Left renal cortex interstitium (tissue), 4 donors: ENCODE measurements around the gene ADCY2. TPM values are rescaled to one million over a fixed set of nuclear protein-coding genes. Genes with fewer than 3 reads are reported as not detected.

Source experiments
- DNase-seq, 4 donors: peaks; one replicate each; pipeline ENCODE4 v3.0.0-alpha.2; 2013; ENCODE audit warnings: low read depth in 4 of 4, low spot score in 2 of 4, missing footprints in 1 of 4
- polyA plus RNA-seq, 4 donors: library from polyadenylated mRNA; unstranded; fragments of 120-200 nt; gene quantifications; one replicate each; pipeline ENCODE4 v1.2.1, GENCODE V29; 2013; ENCODE audit not compliant: insufficient read length in 4 of 4

The ADCY2 gene
- polyA plus RNA-seq = 1 to 10 TPM; 4.1 to 6.4 (median 5.1) TPM

DNA sequence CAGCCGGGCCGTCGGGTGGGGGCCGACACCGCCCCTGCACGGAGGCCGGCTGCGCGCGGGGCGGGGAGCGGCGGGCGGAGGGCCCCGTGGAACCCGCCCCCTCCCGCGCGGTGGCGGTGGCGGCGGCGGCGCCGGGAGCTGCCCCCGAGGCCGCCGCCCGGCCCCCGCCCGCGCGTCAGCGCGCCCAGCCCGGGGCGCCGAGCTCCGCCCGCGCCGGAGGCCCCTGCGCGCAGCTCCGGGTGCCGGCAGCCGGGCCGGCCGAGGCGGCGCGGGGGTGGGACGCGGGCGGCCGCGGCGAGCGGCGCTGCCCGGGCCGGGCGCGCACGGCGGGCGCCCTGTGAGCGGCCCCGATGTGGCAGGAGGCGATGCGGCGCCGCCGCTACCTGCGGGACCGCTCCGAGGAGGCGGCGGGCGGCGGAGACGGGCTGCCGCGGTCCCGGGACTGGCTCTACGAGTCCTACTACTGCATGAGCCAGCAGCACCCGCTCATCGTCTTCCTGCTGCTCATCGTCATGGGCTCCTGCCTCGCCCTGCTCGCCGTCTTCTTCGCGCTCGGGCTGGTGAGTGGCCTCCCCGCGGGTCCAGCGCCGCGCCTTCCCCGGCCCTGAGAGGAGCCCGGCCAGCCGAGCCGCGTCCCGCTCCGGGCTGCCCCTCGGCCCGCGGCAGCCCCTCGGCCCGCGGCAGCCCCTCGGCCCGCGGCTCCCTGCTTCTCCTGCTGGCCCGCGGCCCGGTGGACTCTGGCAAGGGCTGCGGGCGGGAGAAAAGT, at the start of gene ADCY2:
Gene ADCY2, plus strand, starts transcription at position 192 of the 766 bp plus-strand sequence. Its CDS starts 159 bp downstream, at position 351.
- no peak for DNase-seq

DNA sequence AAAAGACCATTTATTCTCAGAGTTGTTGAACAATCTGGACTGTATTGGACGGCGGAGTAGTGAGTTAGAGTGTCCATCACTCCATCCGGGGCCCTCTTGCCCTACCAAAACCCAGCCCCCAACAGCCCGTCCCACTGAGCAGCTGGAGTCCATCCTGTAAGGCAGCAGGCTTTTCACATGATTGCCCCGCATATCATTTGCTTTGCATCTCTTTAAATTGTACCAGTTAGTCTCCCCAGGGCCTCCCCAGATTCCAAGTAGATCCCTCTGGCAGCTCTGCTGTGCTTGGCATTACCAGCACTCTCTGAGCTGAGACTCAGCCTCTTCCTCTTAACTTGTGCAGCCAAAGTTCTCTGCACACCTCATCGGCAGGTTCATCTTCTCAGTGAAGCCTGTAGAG, 48.6 kb upstream of the ADCY2 start:
- DNase-seq = no peak

DNA sequence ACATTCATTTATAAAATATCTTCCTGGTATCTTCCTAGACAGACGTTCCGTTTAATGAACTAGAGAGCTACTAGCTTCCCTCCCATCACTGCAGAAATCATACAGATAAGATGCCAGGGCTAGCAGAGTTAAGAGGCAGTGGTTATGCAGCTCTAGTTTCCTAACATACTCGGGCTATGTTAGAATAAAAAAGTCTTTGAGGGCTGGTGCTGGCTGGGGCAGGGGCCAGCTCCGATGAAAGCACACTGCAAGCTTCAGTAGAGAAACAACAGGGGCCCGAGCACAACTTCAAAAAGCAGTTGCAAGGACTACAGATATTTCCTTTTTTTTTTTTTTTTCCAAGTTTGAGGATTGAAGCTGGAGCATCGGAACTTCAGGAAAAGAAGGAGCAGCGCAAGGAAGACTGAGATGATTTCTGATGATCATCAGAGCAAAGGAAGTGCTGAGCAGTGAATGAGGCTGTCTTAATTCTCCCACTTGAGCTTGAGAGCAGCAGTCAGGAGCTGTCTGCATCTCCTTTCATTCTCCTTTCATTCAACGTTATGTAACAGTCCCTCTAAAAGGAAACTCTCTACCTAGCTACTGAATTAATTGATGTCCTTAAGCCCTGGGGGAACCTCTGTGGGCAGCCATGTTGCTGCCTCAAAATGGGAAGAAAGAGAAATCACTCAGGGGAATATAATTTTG, 47.6 kb upstream of the ADCY2 start:
- no peak for DNase-seq

DNA sequence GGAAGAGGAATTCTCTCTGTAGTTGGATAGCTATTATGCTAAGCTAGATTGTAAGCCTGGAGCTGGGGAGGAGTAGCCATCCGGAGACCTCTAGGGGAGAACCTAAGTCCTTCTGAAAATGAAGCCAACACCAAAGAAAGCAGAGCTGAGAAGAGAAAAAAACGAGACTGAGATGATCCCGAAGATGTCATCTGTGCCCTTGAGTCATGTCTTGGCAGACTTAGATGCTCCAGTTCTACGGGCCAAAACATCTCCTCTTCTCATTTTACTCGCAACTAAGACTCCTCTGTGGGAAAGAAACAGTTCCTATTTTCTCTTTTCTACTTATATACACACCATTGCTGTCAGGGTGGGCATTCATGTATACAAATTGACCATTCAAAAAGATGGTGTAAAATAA, 34.3 kb upstream of the ADCY2 start:
- DNase-seq = no peak

DNA sequence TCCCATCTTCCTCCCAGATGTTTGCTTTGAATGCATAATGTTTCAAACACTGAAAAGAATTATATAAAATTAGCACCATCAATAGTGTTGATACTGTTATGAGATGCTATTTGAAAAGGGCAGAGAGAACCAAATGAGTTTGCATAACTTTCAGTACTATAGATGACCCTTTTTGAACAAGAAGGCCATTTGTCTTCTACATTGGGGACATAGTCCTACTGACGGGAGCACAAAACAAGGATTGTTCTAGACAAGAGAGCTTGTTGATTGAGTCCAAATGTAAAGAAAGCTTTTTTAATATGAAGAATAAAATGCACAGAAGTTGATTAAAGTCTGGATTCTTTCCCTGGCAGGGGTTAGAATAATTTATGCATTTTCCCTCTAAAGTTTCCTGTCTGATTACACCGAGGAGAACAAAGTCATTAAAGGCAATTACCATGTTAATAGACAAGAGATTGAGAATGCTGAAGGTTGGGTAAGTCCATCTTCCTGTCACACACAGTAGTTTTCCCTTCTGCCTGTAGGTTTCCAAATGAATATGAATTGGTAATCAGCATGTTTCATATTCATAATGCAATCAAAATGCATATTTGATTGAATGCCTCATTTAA, 32.8 kb upstream of the ADCY2 start:
- DNase-seq = no peak

DNA sequence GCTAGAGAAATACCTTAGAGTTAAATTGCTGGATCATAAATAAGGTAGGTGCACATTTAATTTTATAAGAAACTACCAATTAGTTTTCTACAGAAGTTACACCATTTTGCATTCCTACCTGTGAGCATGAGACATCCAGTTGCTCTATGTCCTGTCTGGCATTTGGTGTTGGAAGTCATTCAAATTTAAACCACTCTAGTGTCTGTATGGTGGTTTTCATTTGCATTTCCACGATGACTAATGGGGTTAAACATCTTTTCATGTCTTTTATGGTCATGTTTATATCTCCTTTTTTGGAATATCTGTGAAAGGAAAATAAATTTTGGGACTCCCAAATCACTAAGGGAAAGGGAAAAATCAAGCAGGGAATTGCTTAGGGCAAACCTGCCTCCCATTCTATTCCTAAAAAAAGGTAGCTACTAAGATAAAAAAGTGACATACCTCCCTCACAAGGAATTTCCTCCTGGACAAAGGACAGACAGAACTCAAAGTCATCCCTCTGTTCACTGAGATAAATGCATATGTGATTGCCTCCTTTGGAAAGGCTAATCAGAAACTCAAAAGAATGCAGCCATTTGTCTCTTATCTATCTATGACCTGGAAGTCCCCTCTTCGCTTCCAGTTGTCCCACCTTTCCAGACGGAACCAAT, 31.6 kb upstream of the ADCY2 start:
- no peak for DNase-seq

DNA sequence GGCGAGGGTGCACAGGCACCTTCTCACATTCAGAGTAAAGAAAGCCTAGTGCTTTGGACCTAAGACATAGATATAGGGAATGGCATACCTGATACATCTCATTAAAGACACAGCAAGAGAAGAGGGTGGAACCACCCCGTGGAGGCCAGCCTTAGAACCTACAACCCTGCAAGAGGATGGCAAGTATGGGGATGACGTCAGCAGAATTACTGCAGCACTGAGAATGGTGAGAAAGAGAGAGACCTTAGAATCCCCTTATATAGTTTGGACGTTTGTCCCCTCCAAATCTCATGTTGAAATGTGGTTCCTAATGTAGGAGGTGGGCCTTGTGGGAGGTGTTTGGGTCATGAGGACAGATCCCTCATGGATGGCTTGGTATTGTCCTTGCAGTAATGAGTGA, 28.2 kb upstream of the ADCY2 start:
- no peak for DNase-seq

DNA sequence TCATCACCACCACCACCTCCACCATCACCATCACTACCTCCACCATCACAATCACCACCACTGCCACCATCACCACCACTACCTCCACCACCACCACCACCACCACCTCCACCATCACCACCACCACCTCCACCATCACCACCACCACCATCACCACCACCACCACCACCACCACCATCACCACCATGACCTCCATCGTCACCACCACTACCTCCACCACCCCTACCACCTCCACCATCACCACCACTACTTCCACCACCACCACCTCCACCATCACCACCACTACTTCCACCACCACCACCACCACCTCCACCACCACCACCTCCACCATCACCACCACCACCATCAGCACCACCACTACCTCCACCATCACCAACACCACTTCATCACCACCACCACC, 23.5 kb upstream of the ADCY2 start:
- no peak for DNase-seq

DNA sequence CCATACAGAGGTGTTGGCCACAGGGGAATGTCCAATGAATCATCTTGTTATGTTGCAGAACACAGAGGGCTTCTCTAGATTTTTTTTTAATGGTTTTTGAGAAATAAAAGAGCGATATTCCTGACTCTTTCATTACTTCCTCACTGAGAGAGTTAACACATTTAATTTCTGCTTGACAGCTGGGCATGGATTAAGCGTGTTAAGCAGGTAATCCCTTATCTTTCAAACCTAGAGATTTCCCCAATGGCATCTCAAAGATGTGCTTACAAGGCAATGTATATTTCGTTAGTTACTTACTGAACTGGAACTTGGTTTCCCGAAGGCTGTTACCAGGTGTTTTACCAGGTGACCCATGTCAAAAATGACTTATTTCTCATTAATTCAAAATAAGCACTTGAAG, 21.8 kb upstream of the ADCY2 start:
- DNase-seq = no peak

DNA sequence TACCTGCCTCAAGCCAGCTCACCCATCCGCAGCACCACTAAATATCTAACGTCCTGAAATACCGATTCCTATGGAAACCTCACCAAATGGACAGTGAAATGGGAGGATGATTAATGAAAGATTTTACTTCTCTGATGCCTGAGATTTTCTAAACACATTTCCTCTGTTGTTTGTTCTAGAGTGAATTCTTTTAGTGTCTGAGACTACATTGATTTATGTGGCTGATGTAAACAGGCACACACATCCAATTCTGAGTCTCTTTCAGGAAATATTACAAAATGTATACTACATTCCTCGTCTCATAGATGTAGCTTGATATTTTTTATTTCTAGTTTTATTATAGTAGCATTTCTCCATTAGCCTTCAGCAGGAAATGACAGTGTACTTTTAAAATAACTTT, 20.5 kb upstream of the ADCY2 start:
- DNase-seq = no peak

DNA sequence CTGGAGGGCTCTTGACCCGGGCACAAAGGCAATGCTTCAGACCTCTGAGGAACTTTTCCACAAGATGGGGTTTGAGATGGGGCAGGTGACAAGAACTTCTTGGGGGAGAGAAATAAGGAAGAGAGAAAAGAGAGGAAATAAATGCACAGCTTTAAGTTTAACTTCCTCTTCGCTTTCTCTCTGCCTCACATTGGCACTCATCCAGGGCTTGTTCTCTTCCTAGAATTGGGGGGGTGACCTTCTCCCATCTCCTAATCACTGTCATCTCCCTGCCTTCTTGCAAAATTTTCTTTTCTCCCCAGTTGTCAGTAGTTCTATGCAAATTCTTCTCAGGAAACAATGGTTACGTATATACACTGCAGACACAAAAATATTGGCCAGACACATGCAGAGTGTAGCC, 19.1 kb upstream of the ADCY2 start:
- no peak for DNase-seq

DNA sequence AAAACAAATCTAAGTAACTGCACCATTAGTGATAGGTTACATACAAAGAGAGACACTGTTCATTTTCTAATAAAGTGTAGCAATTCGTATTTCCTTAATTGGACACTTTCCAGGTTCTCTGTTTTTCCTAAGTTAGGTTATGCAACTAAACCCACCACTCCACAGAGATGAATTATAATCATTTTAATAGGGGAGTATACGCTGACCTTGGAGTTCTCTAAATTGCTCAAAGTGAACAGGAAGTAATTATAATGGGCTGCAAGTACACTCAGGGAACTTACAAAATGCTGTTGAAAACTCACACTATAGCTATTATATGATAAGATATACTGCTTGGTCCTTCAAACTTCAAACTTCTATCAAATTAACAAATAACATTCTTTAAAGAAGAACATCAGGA, 18.2 kb upstream of the ADCY2 start:
- no peak for DNase-seq

DNA sequence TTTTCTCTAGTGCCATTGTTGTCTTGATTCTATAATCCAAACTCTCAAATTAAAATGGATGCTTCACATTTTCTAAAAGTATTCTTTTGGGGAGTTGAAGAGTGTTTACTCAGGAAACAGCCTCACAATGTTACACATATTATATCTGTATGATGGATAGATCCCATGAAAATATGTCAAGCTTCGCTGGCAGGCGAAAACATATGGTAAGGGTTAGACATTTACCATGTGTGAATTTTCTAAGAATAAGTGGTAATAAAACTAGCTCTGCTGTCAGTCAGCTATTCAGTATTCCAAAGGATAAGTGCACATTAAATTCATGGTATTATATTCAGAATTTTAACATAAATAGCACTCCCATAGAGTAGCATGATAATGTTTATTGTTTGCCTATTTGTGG, 13.3 kb upstream of the ADCY2 start:
- no peak for DNase-seq

DNA sequence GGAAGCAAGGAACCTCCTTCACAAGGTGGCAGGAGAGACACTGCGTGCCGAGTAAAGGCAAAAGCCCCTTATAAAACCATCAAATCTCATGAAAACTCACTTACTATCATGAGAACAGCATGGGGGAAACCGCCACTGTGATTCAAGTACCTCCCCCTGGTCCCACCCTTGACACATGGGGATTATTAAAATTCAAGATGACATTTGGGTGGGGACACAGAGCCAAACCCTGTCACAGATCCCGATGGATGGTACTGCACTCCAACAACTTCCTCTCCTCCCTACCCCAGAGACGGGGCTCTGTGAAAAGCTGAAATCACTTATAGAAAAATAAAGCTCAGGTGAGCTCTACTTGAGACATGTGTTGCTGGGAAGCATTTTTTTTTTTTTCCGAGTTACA, 10.3 kb upstream of the ADCY2 start:
- DNase-seq = no peak

DNA sequence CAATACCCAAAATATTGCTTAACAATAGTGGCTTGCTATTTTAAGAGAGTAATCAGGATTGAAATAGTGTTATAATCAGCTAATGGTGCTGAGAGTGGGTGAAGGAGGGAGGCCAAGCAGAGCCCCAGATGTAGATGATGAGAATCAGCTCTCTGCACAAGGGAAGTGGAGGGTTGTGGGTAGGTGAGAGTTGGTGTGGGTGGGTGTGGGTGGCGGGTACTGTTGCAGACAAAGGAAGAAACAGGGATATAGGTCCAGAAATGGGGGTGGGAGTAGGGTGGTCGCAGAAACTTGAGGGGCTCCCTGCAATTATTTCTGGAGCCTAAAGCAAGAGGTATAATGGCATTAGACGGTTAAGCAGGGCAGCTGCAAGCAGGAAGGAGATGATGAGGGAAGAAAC, 7.4 kb upstream of the ADCY2 start:
- no peak for DNase-seq

DNA sequence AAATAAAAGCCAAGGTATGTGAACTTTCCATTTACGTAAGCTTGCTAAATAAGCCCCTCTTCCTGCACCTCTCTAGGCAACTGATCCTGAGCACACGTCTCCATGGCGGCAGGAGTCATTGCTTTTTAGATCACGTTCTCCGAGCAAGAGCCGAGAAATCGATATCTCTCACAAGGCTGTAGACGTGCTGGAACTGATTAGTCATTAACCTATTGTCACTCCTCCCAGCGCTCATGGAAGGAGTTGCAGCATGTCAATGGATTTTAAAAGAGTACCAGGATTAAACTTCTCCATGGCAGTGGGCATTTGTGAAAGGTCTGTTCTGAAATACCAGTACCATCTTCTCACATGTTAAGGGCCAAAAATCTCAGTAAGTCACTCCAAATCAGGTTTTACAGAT, 4.7 kb upstream of the ADCY2 start:
- no peak for DNase-seq

DNA sequence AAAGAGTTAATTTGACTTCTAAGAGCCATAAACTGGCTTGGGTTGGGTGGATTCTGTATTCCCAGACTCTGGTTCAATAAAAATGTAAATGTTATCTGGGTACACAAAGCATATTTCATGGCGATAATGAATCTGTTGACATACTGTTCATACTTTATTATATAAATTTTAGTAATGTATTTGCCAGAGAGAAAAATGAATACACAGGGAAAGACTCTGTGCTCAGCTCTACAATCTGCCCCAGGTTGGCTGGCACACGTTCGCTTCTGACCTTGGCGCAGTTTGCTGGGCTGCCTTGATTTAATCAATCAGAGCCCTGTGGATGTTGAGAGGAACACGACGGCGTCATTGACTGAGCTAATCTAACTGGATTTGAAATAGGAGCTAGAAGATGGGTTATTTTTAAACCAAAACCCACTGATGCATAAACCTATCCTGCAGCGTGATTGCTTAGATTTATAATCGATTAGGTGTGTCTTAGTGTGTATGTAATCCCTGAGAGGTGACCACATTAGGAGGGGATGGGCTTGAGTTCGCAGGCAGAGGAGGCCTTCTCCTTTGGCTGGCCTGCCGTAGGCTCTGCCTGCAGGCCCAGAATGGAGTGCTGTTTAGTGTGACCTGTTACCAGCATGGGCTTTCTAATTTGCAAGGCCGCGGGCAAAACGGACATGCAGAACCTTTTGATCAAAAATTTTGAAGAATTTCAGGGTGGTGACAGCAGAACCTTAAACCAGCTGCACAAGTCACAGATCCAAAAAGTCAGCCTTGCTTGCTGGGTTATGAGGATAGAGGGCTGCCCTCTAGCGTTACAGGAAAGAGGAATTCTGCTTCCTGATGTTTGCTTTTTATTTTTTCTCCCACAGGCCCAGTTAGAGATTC, 3.9 kb upstream of the ADCY2 start:
- DNase-seq = no peak

DNA sequence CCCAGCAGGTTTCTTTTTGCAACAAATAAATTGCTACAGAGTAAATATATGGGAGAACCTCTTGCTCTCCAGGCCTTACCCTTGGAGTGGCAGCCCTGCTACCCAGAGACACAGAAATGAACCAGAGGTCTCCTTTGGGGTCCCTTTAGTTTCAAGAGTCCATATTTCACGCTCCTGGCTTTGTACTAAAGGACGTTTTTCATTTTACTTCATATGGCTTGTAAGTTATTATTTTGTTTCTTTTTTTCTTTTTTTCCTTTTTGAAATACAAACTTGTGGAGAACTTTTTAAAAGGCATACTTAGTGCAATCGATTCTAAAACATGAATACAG, 3.3 kb upstream of the ADCY2 start:
- no peak for DNase-seq

DNA sequence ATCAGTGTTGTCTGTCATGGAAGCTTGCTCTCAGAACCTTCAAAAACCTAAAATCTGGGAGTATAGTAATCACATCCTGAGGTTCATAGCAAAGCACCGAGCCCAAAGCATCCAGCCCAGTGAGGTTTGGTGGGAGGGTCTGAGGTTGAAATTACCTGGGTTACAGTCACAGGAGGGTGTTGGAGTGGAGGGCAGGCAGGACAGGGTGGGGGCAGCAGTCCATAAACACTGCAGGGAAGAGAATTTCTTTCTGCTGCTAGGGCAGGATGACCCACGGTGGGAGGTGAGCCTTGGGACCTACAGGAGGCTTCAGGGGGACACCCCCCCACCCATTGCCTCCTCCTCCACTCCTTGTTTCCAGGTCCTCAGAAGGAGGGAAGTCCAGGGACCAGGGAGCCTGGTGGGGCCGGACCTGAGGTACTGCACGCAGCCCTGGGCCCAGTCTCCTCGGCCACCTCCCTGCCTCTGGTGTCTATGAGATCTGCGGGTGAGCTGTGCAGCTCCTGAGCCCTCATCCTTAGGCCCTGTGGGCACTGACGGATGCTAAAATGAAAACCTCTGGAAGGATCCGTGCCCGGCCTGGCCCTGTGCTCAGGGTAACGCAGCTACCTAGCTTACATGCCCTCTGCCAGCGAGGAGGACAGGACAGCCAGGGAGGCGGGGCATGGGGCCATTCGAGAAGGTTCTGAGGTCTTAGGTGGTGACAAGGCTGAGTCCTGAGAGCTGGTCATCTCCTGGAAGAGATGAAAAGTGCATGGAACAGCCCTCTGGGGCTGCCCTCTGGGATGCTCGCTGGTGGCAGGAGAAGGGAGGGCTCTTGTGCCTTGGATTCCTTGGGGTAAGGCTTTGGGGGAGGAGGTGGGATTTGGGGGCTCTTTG, 1.8 kb upstream of the ADCY2 start:
- no peak for DNase-seq
